ENCODE data around the gene FBLN1. TPM values are rescaled to one million over a fixed set of nuclear protein-coding genes. Genes with fewer than 3 reads are reported as not detected.
"Not testable (repeated sequence)": the region's sequence is repeated elsewhere in the genome, so short reads cannot be mapped to it uniquely, and the experiment has no call there.

Gene FBLN1
- polyA plus RNA-seq, 3 donors: 0.03 to 0.17 TPM; not detected in 1

GRCh38 chr22:45542001-45542520, 39.4 kb downstream of the FBLN1 start:
- Histone ChIP-seq H3K9ac (ENCODE audit: insufficient read depth, low read length, poor library complexity, severe bottlenecking) (no peak overlapping the region), H3K27ac (ENCODE audit: low read depth in 1 of 2, low read length in 2 of 2) (no peak overlapping the region), H3K79me2 (ENCODE audit: insufficient read depth, low read length) (no peaks in the 10 kb centered on the region), H3K4me3 (replicated peaks in 1 of 3; ENCODE audit: low read depth in 2 of 3, low read length in 3 of 3) (no peak overlapping the region), H3K4me2 (replicated peaks; ENCODE audit: extremely low read depth, low read length, poor library complexity, severe bottlenecking) (no peak overlapping the region), H3K9me3 (replicated peaks in 1 of 2; ENCODE audit: control insufficient read depth in 1 of 2, insufficient read depth in 1 of 2, low read length in 2 of 2) (no peaks in the 10 kb centered on the region), H3K4me1 (ENCODE audit: control insufficient read depth in 1 of 2, insufficient read depth in 2 of 2, low read length in 2 of 2) (no peaks in the 10 kb centered on the region), H3K27me3 (ENCODE audit: control insufficient read depth in 2 of 2, insufficient read depth in 2 of 2, low read length in 2 of 2) (no peaks in the 10 kb centered on the region), H4K20me1 (ENCODE audit: insufficient read depth, low read length) (no peaks in the 10 kb centered on the region), H2AFZ (ENCODE audit: insufficient read depth, low read depth, low read length, poor library complexity, severe bottlenecking) (no peak overlapping the region), H3K36me3 (replicated peaks in 1 of 2; ENCODE audit: control insufficient read depth in 1 of 2, insufficient read depth in 2 of 2, low read length in 2 of 2) (no peaks in the 10 kb centered on the region)
- Mint-ChIP-seq H3K36me3 (no peaks in the 10 kb centered on the region), H3K27me3 (ENCODE audit: low read depth in 3 of 3) (peaks cover 6 to 30% (median 7%) of the 10 kb centered on the region in 3 donors), H3K4me3 (no peak overlapping the region), H3K9me3 (peaks cover 0 to 2% (median 0%) of the 10 kb centered on the region in 7 donors), H3K4me1 (no peaks in the 10 kb centered on the region), H3K27ac (no peak overlapping the region)
- no peak for TF ChIP-seq CTCF (IDR thresholded peaks at IDR 0.05)
- intact Hi-C loops (cut with micrococcal nuclease): no loop called here
- 90% methylated on average over 18 of the region's 19 CpGs for WGBS (ENCODE audit: insufficient coverage)
- DNase-seq: no peak

- H3K9me3 Mint-ChIP-seq; H3K36me3 ChIP-seq (replicated peaks in 1 of 2; ENCODE audit: control insufficient read depth in 1 of 2, insufficient read depth in 2 of 2, low read length in 2 of 2); H3K4me3 ChIP-seq (replicated peaks in 1 of 3; ENCODE audit: low read depth in 2 of 3, low read length in 3 of 3); H3K4me1 ChIP-seq (ENCODE audit: control insufficient read depth in 1 of 2, insufficient read depth in 2 of 2, low read length in 2 of 2); H3K79me2 ChIP-seq (ENCODE audit: insufficient read depth, low read length); H3K27ac Mint-ChIP-seq; intact Hi-C loops (cut with micrococcal nuclease); H3K36me3 Mint-ChIP-seq; DNase-seq; H3K4me3 Mint-ChIP-seq; H2AFZ ChIP-seq (ENCODE audit: insufficient read depth, low read depth, low read length, poor library complexity, severe bottlenecking); H3K9ac ChIP-seq (ENCODE audit: insufficient read depth, low read length, poor library complexity, severe bottlenecking); H3K27ac ChIP-seq (ENCODE audit: low read depth in 1 of 2, low read length in 2 of 2); H4K20me1 ChIP-seq (ENCODE audit: insufficient read depth, low read length); H3K4me1 Mint-ChIP-seq; H3K4me2 ChIP-seq (replicated peaks; ENCODE audit: extremely low read depth, low read length, poor library complexity, severe bottlenecking); H3K27me3 ChIP-seq (ENCODE audit: control insufficient read depth in 2 of 2, insufficient read depth in 2 of 2, low read length in 2 of 2); H3K9me3 ChIP-seq (replicated peaks in 1 of 2; ENCODE audit: control insufficient read depth in 1 of 2, insufficient read depth in 1 of 2, low read length in 2 of 2): not testable (repeated sequence)
- 98% methylated on average over 6 of the region's 13 CpGs for WGBS (ENCODE audit: insufficient coverage)
- peaks cover 4 to 26% (median 7%) of the 10 kb centered on the region in 3 donors for H3K27me3 Mint-ChIP-seq (ENCODE audit: low read depth in 3 of 3)
Observed at GRCh38 chr22:45542736-45543135, 40.1 kb downstream of the FBLN1 start.

All from CD14-positive monocyte (primary cell).